Activated T-helper 1 cell treated with anti-CD3 and anti-CD28 coated beads, Interleukin-2, amount 50 U/mL, for 16 hours (primary cell): ENCODE measurements around the gene SCNN1A.

ENCODE experiments used
- DNase-seq, 2 donors: peaks; one replicate each; pipeline ENCODE4 v3.0.0-alpha.2; 2020; ENCODE audit warnings: low read depth in 1 of 2, low spot score in 1 of 2

The SCNN1A gene

GRCh38 chr12:6321905-6322304 is 53.5 kb downstream of the SCNN1A start:
- DNase-seq = no peak

DNA sequence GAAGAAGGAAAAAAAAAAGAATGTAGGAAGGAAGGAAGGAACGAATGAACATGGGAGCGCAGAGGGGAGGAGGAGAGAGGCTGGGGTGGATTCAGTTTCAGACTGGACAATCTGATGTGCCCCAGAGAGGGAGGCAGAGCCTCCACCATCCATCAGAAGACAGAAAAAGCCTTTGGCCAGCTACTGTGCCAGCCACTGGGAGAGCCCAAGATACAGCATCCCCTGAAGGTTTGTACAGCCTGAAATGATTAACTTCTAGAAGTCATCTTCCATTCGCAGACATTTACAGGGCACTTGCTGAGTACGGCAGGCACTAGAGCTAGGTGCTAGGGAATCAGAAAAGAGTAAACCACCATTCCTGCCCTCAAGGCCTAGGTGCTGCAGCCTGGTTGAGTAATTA is 55.9 kb downstream of the SCNN1A start:
- DNase-seq = no peak

DNA sequence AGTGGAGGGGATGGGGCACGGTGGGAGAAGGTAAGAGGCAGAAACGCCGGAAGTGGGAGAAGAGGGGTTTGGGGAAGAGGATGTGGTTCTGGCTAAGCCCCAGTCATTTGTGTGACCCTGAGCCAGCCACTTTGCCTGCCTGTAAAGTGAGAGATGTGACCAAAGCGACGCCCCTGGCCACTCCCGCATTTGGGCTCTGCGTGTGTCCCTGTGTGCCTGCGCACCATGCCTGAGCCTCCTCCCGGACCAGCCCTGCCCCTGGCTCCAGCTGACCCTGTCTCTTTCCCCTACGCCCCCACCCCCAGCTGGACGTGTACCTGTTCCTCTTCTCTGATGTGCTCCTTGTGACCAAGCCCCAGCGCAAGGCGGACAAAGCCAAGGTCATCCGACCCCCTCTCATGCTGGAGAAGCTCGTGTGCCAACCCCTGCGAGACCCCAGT is 56.9 kb downstream of the SCNN1A start:
- DNase-seq = no peak

GRCh38 chr12:6317693-6318439 is 57.5 kb downstream of the SCNN1A start:
- DNase-seq = no peak

GRCh38 chr12:6316921-6317692 is 58.3 kb downstream of the SCNN1A start:
- no peak for DNase-seq

- DNase-seq = no peak
These were observed 59.4 kb downstream of the SCNN1A start for GRCh38 chr12:6315704-6316597.

DNA sequence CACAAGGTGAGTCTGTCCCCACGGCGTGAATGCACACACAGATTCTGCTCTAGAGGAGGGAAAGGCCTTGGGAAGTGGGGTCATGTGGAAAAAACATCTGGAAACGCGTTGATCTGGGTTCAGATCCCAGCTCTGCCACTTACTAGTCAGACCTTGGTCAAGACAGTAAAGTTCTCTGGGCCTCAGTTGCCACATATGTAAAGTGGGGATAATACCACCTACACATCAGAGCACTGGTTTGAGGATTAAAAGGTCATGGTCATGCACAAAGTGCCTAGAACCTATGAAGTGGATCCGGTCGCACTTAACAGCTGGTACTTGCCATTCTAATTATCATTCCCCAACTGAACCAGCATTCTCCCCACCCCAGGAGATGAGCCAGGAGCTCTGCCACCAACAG is 60.2 kb downstream of the SCNN1A start:
- no peak for DNase-seq

DNA sequence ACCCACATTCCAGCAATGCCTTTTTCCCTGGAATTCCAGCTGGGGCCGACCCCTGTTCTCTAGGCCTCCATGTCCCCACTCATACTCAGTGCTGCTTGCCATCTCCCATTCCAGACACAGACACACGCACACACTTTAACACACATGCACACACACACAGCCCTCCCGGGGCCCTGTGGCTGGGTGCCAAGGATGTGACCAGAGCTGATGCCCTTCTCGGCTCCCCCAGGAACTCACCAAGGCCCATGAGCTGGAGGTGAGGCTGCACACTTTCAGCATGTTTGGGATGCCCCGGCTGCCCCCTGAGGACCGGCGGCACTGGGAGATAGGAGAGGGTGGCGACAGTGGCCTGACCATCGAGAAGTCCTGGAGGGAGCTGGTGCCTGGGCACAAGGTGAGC is 60.6 kb downstream of the SCNN1A start:
- no peak for DNase-seq

DNA sequence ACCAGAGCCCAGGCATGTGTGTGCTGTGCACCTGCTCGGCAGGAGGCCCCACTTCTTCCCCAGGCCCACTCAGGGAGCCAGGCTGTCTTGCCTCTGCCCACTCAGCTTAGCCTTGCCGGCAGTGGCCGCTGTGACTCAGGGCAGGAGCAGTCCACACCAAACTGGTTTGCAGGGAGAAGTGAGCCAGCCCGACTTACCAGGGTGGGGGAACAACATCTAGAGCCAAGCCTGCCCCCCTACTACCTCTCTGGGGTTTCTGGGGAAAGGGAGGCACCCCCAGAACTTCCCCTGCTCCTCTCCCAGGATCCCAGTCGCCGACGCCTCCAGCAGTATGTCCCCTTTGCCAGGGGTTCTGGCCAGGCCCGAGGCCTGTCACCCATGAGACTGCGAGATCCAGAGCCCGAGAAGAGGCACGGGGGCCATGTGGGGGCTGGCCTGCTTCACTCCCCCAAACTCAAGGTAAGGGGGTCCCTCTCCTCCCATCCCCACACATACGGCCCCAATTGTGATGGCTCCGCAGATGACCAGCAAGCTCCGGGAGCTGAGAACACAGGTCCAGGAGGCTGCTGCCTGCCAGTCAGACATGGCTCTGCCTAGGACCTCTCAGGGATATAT is 61.9 kb downstream of the SCNN1A start:
- DNase-seq = no peak

DNA sequence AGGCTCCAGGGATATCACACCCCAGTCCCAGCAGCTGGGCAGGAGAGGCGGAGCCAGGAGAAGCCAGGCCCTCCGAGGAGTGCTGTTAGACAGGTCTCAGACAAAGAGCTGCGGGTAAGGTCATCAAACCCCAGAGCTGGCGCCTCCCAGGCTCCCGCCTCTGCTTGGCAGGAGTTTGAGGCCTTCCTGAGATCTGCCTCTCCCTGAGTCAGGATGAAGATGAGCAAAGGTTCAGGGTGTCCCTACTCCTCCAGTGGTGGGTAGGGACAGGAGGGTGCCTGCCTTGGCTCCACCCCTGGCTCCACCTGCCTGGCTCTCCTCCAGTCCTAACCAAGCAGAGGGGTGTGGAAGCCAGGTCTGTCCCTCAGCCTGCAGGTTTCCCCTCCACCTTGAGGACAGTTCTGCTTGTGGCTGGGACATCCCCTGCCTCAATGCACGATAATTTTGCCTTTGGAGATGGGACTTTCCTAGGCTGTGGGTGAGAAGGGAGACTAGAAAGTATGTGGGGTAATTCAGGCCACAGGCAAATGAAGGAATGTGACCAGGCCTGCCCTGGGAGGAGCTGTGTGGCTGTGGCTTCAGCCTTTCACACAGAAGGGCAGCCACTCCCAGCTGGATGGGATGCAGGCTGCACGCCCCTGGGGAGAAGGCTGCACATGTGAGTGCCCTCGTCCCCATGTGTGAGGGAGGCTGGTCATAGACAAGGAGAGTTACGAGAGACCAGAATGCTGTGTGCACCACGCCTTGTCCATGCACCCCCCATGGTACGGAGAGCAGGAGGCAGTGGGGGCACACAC is 62.6 kb downstream of the SCNN1A start:
- DNase-seq = no peak

GRCh38 chr12:6311822-6312528 is 63.4 kb downstream of the SCNN1A start:
- no peak for DNase-seq

- DNase-seq = no peak
These were observed 64.4 kb downstream of the SCNN1A start for GRCh38 chr12:6310771-6311610.

- DNase-seq = no peak
These were observed 67.8 kb downstream of the SCNN1A start for GRCh38 chr12:6307529-6307928.

DNA sequence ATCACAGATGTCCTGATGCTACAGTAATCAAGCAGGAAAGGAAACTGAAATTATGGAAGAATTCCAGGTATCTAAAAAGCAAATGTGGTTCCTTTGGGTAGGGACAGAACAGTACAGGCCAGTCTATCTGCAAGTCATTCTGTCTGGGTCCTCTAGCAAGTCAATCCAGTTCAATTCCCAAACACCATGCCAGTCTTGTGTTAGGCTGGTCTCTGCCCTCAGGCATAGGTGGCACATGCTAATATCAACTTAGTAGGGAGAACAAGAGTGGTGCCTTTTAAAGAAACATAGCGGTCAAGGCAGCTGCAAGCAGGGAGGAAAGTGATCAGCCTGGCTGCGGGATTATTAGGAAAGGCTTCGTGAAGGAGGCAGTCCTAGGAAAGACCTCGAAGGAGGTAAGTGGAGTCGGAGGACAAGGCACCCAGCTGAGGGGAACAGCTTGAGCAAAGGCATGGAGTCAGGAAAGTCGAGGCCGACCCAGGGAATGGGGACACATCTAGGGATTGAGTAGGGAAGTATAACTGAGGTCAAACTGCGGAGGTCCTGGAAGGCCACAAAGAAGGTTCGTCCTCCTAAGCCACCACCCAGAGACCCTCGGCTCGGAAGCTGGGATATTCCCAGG is 68.7 kb downstream of the SCNN1A start:
- no peak for DNase-seq

GRCh38 chr12:6306151-6306550 is 69.2 kb downstream of the SCNN1A start:
- DNase-seq = no peak

- no peak for DNase-seq
These were observed 72.3 kb downstream of the SCNN1A start for GRCh38 chr12:6303071-6303470.

DNA sequence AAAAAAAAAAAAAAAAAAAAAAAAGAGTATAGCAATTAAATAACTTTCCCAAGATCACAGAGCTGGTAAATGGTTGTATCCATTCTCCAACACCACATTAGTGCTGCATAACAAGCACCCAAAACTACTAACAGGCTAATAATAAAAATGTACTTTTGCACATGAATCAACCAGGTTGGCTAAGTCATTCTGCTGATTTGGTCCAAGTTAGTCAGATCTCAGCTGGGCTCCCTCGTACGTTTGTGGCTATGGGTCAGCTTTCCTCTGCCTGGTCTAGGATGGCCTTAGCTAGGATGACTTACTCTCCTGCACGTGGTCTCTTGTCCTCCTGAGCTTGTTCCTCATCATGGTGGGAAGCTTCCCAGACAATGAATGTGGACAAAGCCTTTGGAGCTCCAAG is 72.7 kb downstream of the SCNN1A start:
- DNase-seq = no peak

DNA sequence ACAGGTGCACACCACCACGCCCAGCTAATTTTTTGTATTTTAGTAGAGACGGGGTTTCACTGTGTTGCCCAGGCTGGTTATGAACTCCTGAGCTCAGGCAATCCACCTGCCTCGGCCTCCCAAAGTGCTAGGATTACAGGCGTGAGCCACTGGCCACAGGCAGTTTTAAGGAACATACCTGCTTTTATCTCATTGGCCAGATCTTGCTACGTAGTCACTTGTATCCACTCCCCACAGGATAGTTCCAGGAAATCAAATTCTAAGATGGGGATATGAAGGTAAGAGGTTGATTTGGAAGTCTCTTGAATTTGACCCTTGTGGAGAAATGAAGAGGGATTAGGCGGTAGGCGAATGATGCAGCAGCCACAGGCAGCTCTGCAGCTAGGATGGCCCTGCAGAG is 73.6 kb downstream of the SCNN1A start:
- no peak for DNase-seq
